ENCODE measurements around the gene CHMP4A. TPM values are rescaled to one million over a fixed set of nuclear protein-coding genes. Genes with fewer than 3 reads are reported as not detected.

CHMP4A gene
- total and polyA plus RNA-seq, 11 donors: 20.2 to 72.8 (median 34.5) TPM

DNA sequence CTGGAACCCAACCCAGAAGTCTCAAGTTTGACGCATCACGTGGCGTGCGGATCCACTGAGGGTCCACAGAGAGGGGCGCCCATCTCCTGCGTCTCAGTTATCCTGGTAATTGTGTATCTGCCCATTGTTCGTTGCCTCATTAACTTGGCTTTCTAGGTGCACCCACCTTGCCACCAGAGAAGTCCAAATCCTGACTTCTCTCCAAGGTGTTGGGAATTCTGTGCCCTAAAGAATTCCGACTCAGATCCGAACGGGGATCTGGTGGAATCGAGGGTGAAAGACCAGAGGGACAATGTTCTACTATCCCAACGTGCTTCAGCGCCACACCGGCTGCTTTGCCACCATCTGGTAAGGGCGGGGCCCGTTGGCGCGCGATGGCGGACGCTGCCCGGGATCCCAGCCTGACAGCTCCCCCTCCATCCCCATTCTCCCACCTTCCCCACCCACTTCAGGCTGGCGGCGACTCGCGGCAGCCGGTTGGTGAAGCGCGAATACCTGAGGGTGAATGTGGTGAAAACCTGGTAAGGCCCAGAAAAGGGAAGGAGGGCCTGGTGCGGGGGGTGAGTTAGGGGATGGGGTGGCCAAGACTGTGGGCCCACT lies 40.9 kb downstream of the CHMP4A start:
- H3K27ac ChIP-seq: peak overlapping the region in 2 of 12 donors; percentile 37 to 42
- H3K36me3 ChIP-seq: peaks cover 0 to 71% (median 45%) of the 10 kb centered on the region in 9 donors
- no peaks in the 10 kb centered on the region for H3K9me3 ChIP-seq
- DNase-seq (peak in 1 of 5 donors; percentile 64), ATAC-seq (peak in 1 of 4 donors; percentile 3)
- H3K4me3 ChIP-seq: peak overlapping the region in 11 of 12 donors; percentile 1 to 52 (median 33)
- TF ChIP-seq, protein P1, sequence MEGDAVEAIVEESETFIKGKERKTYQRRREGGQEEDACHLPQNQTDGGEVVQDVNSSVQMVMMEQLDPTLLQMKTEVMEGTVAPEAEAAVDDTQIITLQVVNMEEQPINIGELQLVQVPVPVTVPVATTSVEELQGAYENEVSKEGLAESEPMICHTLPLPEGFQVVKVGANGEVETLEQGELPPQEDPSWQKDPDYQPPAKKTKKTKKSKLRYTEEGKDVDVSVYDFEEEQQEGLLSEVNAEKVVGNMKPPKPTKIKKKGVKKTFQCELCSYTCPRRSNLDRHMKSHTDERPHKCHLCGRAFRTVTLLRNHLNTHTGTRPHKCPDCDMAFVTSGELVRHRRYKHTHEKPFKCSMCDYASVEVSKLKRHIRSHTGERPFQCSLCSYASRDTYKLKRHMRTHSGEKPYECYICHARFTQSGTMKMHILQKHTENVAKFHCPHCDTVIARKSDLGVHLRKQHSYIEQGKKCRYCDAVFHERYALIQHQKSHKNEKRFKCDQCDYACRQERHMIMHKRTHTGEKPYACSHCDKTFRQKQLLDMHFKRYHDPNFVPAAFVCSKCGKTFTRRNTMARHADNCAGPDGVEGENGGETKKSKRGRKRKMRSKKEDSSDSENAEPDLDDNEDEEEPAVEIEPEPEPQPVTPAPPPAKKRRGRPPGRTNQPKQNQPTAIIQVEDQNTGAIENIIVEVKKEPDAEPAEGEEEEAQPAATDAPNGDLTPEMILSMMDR (IDR thresholded peaks at IDR 0.05): no peak
- TF ChIP-seq POLR2A (IDR thresholded peaks at IDR 0.05): no peak
- intact Hi-C loops (cut with DNase I): no loop called here
- no peaks in the 10 kb centered on the region for H3K27me3 ChIP-seq
- WGBS, 4 donors: 32 to 61% (median 50%) methylated on average over 23 to 30 of the region's 30 CpGs
- peaks cover 0 to 26% (median 7%) of the 10 kb centered on the region in 12 donors for H3K4me1 ChIP-seq

DNA sequence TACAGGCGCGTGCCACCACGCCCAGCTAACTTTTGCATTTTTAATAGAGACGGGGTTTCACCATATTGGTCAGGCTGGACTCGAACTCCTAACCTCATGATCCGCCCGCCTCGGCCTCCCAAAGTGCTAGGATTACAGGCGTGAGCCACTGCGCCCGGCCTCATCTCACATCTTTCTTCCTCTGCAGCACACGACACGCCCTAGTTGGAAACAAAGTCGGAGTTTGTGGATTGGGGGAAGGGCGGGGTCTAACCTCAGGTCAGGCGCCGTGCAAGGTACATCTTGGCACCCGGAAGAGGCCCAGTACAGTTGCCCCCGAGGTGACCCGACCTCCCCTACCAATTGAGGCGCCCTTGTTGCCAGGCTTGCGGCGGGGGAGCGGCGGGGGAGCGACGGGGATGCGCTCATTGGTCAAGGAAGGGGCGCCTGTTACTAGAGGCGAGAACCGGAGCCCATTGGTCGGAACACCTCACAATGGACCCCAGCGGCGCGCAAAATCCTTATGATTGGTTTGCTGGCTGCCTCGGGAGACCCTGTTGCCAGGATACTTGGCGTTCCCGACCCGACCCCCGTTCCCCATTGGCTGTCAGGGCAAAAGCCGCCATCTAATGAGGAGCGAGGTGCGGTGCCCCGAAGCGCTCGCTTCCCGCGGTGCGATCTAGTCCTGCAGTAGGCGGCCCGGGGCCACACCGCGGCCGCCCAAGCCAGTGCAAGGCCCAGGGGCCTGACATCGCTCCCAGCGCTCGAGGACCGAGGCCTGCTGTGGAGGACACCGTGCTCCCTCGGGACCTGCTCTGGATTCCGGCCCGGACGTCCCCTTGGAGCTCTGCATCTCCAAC lies 41.6 kb downstream of the CHMP4A start, which contains the start of gene REC8:
Gene REC8 (plus strand): TSS at position 659 of the 839 bp plus-strand sequence. CDS start 473 bp downstream, outside the sequence.
- H3K9me3 ChIP-seq: no peaks in the 10 kb centered on the region
- peak; percentile 65 to 80 (median 75) for DNase-seq
- WGBS, 4 donors: 11 to 36% (median 27%) methylated on average over 38 to 63 of the region's 63 CpGs
- peak; percentile 40 to 79 (median 70) for ATAC-seq
- intact Hi-C loops (cut with DNase I): no loop called here
- TF ChIP-seq, protein P1 (IDR thresholded peaks at IDR 0.05): no peak
- TF ChIP-seq POLR2A (IDR thresholded peaks at IDR 0.05): no peak
- H3K36me3 ChIP-seq: peaks cover 0 to 71% (median 43%) of the 10 kb centered on the region in 9 donors
- H3K27ac ChIP-seq: peak within 1 kb of the TSS in 2 of 12 donors; percentile 37 to 42
- peak within 1 kb of the TSS in 11 of 12 donors; percentile 1 to 52 (median 33) for H3K4me3 ChIP-seq
- peaks cover 0 to 33% (median 7%) of the 10 kb centered on the region in 12 donors for H3K4me1 ChIP-seq
- H3K27me3 ChIP-seq: no peaks in the 10 kb centered on the region

DNA sequence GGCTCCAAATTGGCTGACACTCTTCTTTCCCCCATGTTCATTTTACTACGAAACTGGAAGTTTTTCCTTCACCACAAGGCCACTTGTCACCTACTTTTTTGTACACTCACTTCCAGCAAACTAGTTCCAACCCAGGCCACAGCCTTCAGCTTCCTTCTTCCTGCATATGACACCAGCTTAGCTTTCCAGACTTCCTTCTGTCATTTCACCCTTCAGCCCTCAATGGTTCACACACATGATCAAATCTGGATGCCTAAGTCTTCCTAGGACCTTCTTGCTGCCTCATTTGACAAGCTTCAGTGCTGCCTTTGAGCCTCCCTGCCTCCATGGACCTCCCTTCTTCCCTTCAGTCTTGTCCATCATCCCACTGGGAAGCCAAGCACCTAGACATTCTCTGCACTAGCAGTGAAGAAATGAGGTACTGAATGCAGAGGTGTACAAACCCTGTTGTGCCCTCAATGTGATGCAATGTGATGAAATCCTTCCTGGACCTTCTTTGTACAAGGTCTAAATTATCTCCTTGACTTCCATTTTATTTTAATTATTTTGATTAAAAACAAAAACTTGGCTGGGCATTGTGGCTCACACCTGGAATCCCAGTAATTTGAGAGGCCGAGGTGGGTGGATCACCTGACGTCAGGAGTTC lies 45.7 kb downstream of the CHMP4A start:
- no peaks in the 10 kb centered on the region for H3K9me3 ChIP-seq
- H3K36me3 ChIP-seq: peaks cover 2 to 79% (median 78%) of the 10 kb centered on the region in 9 donors
- H3K4me1 ChIP-seq: peaks cover 0 to 74% (median 18%) of the 10 kb centered on the region in 12 donors
- WGBS, 4 donors: 88 to 91% (median 90%) methylated on average over 3 of the region's 3 CpGs
- intact Hi-C loops (cut with DNase I): loop anchor here in 1 of 10 donors (10.0 kb wide), 1 partner anchor 153 kb away; no protein-coding TSS in a partner anchor
- H3K27me3 ChIP-seq: no peaks in the 10 kb centered on the region
- H3K27ac ChIP-seq: peak overlapping the region in 1 of 12 donors; percentile 78
- TF ChIP-seq POLR2A (IDR thresholded peaks at IDR 0.05): no peak
- TF ChIP-seq, protein P1 (IDR thresholded peaks at IDR 0.05): no peak
- peak in 1 of 5 donors; percentile 17 for DNase-seq
- ATAC-seq: no peak
- H3K4me3 ChIP-seq: no peak overlapping the region
